Prostate gland (tissue), 2 donors: Measurements from ENCODE around the gene LCN12.

ENCODE experiments used
- CTCF ChIP-seq, 4 experiments: fragments of 200-600 bp in 2 of 4; fragments of 450-650 bp in 2 of 4; sonication (generic) in 2 of 4; IDR thresholded peaks; 1 replicate in 3 of 4; 2 replicates in 1 of 4; pipeline ENCODE4 v1.5.1; 2016 to 2019; ENCODE audit warnings: antibody characterized with exemption in 4 of 4, mild to moderate bottlenecking in 2 of 4, moderate library complexity in 2 of 4
- POLR2A ChIP-seq: fragments of 450-650 bp; IDR thresholded peaks from one replicate; pipeline ENCODE4 v1.6.1; 2016; ENCODE audit warnings: antibody characterized with exemption, mild to moderate bottlenecking
- POLR2AphosphoS5 ChIP-seq: sonication (generic); formaldehyde crosslinking; IDR thresholded peaks from one replicate; pipeline ENCODE4 v1.6.1; 2017; ENCODE audit warnings: antibody characterized with exemption

- TF ChIP-seq CTCF (IDR thresholded peaks at IDR 0.05) (no peak), POLR2AphosphoS5 (no peak), POLR2A (no peak)
Observed at GRCh38 chr9:136964833-136965422, 12.9 kb downstream of the LCN12 start.
